ENCODE measurements around the gene OR2M2. TPM values are rescaled to one million over a fixed set of nuclear protein-coding genes. Genes with fewer than 3 reads are reported as not detected.

Gene OR2M2
- total and polyA plus RNA-seq, 12 donors, result not detected

DNA sequence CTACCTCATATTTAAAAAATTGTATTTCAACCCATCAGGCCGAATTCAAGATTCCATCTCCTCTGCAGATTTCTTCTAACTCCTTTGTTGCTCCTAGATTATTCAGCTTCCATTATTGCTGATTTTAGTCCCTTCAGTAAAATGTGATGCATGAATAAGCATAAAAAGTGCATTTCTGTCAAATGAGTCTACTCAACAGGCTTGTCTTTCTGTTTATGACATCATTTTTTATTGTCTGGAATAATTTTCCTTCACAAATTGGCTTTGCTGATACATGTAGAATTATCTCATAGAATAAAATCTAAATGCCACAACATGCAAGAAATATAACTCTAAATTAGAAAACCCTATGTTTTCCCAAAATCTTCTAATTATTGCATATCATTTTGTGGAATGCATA, 31.3 kb upstream of the OR2M2 start:
- ATAC-seq (no peak), DNase-seq (no peak)
- Histone ChIP-seq H3K27ac (no peak overlapping the region), H3K9me3 (peaks cover 0 to 20% (median 7%) of the 10 kb centered on the region in 11 donors), H3K27me3 (no peaks in the 10 kb centered on the region), H3K4me3 (no peak overlapping the region), H3K4me1 (no peaks in the 10 kb centered on the region), H3K36me3 (no peaks in the 10 kb centered on the region)
- intact Hi-C loops (cut with DNase I), result no loop called here
- TF ChIP-seq, protein P1, sequence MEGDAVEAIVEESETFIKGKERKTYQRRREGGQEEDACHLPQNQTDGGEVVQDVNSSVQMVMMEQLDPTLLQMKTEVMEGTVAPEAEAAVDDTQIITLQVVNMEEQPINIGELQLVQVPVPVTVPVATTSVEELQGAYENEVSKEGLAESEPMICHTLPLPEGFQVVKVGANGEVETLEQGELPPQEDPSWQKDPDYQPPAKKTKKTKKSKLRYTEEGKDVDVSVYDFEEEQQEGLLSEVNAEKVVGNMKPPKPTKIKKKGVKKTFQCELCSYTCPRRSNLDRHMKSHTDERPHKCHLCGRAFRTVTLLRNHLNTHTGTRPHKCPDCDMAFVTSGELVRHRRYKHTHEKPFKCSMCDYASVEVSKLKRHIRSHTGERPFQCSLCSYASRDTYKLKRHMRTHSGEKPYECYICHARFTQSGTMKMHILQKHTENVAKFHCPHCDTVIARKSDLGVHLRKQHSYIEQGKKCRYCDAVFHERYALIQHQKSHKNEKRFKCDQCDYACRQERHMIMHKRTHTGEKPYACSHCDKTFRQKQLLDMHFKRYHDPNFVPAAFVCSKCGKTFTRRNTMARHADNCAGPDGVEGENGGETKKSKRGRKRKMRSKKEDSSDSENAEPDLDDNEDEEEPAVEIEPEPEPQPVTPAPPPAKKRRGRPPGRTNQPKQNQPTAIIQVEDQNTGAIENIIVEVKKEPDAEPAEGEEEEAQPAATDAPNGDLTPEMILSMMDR (IDR thresholded peaks at IDR 0.05), result no peak
- WGBS, 2 donors, result 21 to 39% methylated on average over 1 of the region's 1 CpG

DNA sequence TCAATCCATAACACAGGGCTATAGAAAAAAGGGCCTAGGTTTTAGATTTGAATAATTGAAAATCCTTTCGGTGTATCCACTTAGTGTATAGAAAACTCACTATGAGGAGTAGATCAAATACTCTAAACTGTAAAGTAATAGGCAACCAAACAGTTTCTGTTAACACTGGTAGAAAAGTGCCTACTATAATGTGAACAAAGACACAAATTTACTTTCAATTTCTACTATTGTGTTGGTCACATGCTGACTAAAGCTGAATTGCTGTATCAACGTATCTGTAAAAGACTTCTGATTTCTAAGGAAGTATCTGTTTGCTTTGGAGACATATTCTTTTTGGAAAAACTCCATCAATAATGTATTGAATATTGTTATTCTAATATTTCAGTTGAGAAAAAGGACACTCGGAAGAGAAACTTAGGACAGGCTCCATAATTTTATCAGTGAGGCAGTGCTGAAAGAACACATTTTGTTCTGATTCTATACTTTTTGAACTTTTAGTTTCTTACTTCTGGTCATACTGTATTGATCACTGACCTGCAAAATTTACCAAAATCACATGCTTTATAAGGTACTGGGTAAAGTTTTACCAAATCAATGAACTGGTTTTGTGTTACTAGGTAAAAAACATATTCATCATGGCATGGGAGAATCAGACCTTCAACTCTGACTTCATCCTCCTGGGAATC, 30.0 kb upstream of the OR2M2 start, which contains the start of gene OR2M5:
Gene OR2M5 (plus strand): TSS at position 636 of the 686 bp plus-strand sequence. CDS start 0 bp downstream, at position 636.
- ATAC-seq, result no peak

DNA sequence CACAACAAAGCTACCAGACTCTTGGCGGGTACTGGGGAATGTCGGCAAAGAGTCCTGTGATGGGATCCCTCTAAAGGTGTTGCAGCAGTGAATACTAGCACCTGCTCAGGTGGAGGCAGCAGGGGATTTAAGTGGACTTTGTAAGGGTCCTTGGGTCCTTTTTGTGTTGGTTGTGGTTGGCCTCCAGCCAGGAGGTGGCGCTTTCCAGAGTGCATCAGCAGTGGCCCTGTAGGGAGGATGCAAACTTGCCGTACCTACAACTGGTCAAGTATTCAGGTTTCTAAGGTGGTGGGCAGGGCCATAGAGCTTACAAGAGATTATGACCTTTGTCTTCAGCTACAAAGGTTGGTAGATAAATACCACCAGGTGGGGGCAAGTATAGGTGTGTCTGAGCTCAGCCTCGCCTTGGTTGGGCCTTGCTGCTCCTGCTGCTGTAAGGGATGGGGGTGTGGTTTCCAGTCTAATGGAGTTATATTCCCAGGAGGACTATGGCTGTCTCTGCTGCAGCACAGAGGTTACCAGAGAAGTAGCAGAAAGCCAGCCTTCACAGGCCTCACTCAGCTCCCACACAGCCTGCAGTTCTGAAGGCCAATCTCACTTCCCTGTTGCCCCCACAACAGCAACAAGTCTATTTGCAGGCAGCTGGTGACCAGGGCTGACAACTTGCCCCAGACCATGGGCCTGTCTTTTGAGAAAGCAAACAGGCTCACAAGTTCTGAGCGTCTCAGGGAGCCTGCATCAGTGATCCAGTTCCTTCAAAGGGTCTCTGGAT, 22.4 kb upstream of the OR2M2 start:
- intact Hi-C loops (cut with DNase I), result no loop called here
- no peaks in the 10 kb centered on the region for H3K36me3 ChIP-seq
- TF ChIP-seq, protein P1 (IDR thresholded peaks at IDR 0.05), result no peak
- DNase-seq (no peak), ATAC-seq (no peak)
- peaks cover 0 to 20% (median 6%) of the 10 kb centered on the region in 11 donors for H3K9me3 ChIP-seq
- no peaks in the 10 kb centered on the region for H3K4me1 ChIP-seq
- no peak overlapping the region for H3K4me3 ChIP-seq
- no peak overlapping the region for H3K27ac ChIP-seq
- no peaks in the 10 kb centered on the region for H3K27me3 ChIP-seq
- 79 to 86% methylated on average over 6 of the region's 6 CpGs for WGBS, 2 donors

More for the DNA sequence above, 30.0 kb upstream of the OR2M2 start, which contains the start of gene OR2M5:
- Histone ChIP-seq H3K36me3 (no peaks in the 10 kb centered on the region), H3K4me1 (no peaks in the 10 kb centered on the region), H3K27me3 (no peaks in the 10 kb centered on the region), H3K27ac (no peak within 1 kb of the TSS), H3K9me3 (peaks cover 0 to 26% (median 7%) of the 10 kb centered on the region in 11 donors), H3K4me3 (no peak within 1 kb of the TSS)
- intact Hi-C loops (cut with DNase I), result no loop called here
- WGBS, 2 donors, result 77 to 78% methylated on average over 3 of the region's 3 CpGs
- TF ChIP-seq, protein P1 (IDR thresholded peaks at IDR 0.05), result no peak
- no peak for DNase-seq

DNA sequence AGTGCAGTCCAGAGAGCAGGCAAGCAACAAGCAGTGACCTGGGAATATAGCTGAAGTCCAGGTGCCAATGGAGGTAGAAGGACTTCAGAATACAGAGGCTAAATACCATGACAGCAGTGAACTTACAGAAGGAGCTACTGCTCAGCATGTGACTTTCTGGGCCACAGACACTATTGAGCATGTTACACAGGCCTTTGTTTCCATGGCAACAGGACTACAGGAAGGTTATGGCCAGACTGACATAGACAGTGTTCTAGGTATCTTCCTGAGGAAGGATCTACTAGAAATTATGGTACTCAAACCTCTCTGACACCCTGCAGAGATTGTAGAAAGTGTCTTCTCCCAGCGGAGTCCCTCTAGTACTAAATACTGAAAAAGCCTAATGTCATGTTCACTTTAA, 18.7 kb upstream of the OR2M2 start:
- Histone ChIP-seq H3K9me3 (peaks cover 0 to 7% (median 0%) of the 10 kb centered on the region in 11 donors), H3K4me3 (no peak overlapping the region), H3K27ac (no peak overlapping the region), H3K27me3 (no peaks in the 10 kb centered on the region), H3K4me1 (no peaks in the 10 kb centered on the region), H3K36me3 (no peaks in the 10 kb centered on the region)
- intact Hi-C loops (cut with DNase I), result no loop called here
- WGBS, 2 donors, result 34 to 42% methylated on average over 1 of the region's 1 CpG
- DNase-seq (no peak), ATAC-seq (no peak)
- TF ChIP-seq, protein P1 (IDR thresholded peaks at IDR 0.05), result no peak

All from heart right ventricle (tissue), 16 donors.